Measurements from ENCODE around the gene RIMBP2.
"Not testable (repeated sequence)": the region's sequence is repeated elsewhere in the genome, so short reads cannot be mapped to it uniquely, and the experiment has no call there.

The RIMBP2 gene

GRCh38 chr12:130596241-130596640, 119.9 kb downstream of the RIMBP2 start:
- no peak for DNase-seq (ENCODE audit: low read depth)

- DNase-seq (ENCODE audit: low read depth) = no peak
These were observed 120.5 kb downstream of the RIMBP2 start for GRCh38 chr12:130595566-130595965.

DNA sequence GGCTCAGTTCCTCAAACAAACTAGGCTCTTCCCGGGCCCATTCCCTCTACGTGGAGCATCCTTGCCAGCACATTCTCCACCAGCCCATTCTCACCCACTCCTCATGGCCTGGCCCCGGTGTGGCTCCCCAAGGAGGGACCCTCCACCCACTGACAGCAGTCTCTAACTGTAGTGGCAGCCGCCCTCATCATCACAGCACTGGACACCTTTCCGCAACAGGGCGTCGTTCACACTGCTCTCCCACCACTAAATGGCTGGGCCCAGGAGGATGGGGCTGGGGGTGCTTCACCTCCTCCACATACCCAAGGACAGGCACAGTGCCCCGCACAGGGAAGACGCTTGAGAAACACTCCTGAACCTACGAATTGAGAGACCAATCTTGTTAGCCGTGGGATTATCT, 123.0 kb downstream of the RIMBP2 start:
- DNase-seq (ENCODE audit: low read depth) = no peak

DNA sequence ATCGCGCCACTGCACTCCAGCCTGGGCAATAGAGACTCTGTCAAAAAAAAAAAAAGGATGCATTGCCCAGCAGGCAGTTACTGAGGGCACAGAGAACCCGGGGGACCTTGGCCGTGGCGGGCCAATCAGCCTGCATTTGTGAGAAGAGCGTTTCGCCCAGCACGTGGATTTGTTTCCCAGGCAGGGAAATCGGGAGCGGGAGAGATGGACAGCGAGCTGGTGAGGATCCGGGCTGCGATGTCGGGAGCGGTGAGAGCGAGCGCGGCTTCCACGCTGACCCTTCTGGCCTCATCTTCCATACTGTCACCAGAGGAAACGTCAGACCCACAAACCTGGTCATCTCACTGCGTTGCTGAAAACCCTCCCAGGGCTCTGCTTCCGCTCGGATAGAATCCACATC, 123.5 kb downstream of the RIMBP2 start:
- DNase-seq (ENCODE audit: low read depth) = no peak

GRCh38 chr12:130591736-130592135, 124.4 kb downstream of the RIMBP2 start:
- no peak for DNase-seq (ENCODE audit: low read depth)

DNA sequence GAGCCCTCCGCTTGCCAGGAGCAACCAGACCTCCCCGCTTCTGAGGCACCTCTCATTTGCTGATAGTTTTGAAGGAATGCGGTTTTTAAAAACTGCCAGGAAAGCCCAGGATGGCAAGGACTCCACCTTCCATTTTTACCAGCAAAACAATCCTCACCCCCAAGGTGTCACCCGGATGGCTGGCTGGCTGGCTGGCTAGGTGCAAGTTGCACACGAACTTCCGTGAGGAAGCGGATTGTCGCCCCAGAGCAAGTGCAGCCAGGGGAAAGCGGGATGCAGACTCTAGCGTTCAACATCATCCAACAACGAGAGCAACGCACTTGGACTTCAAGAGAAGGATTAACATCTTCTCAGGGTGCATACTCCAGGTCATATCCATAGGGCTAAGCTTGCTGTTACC, 125.4 kb downstream of the RIMBP2 start:
- no peak for DNase-seq (ENCODE audit: low read depth)

DNA sequence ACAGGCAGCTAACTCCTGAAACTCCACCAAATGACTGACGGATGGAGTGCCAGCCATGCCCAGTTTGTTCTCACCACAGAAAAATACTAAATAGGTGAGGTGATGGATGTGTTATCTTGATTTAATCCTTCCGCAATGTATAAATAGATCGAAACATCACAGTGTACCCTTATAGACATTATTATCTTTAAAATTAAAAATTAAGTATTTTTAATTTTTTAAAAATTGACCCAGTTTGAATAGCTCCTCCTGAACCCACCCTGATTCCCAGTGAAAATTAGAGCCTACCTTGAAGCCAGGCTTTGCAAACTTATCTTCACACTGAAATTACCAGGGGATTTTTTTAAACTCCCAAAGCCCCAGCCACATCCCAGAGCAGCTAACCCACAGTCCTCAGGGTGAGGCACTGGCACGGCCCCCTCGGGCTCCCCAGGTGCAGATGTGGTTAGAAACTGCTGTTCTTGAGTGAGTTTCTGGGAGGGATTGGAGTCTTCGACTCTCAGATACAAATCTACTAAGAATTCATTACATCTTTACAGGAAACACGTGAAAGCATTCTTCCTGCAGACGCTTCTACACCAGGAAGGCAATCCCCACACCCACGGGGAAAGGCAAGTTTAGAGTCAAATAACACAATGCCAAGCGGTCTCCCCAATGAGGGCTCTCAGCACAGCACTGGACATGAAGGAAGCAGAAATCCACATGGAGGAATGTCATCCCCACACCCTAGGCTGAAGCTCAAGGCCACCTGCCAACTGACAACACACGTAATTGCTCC, 126.4 kb downstream of the RIMBP2 start:
- DNase-seq (ENCODE audit: low read depth) = no peak

DNA sequence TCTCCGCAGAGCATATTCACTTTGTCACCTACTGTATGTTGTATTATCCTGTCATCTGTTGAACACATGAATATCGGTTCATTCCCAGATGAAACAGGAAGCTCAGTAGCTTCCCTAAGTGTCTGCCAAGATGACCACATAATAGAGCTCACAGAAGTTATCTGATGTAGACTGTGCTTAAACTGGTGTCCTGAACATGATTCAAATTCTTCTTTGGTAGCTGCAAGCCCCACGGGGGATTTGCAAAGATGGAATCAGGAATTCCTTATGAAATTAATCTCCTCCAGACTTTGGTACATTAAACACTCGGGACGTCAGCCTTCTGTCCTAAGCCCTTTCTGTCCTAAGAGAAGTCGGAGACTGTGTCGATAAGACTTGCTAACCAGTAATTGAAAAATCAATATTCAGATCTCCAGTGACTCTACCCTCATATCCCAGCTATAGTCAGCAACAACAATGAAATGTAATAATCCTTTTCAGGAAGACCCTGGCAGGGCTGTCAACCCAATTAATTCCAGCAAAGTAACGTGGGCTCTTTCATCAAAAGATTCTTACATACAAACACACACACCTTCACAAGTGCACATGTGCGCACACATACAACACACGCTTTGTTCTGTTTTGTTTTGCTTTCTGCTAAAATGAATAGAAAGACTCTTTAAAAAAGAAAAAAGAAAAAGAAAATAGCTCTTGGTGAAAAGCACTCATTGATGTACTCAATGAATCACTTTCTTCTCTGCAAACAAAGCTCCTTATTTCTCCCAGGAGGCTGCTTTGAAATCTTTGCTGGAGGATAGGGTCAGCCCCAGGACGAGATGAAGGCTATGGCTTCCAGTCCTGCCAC, 127.2 kb downstream of the RIMBP2 start:
- no peak for DNase-seq (ENCODE audit: low read depth)

GRCh38 chr12:130587966-130588365, 128.1 kb downstream of the RIMBP2 start:
- no peak for DNase-seq (ENCODE audit: low read depth)

DNA sequence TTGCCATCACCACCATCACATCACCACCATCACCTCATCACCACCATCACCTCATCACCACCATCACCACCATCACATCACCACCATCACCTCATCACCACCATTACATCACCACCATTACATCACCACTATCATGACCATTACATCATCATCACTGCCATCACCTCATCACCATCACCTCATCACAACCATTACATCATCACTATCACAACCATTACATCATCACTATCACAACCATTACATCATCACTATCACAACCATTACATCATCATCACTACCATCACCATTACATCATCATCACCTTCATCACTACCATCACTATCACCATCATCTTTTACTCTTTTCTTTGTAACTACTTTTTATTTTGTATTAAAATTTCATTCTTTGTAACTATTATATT, 131.6 kb downstream of the RIMBP2 start:
- DNase-seq (ENCODE audit: low read depth) = not testable (repeated sequence)

DNA sequence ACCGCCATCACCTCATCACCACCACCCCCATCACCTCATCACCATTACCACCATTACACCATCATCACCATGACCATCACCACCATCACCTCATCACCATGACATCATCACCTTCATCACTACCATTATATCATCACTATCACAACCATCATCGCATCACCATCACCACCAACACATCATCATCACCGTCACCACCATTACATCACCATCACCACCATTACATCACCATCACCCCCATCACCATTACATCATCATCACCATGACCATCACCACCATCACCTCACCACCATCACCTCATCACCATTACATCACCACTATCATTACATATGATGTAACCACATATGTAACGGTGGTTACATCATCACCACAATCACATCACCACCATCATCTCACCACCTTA, 132.3 kb downstream of the RIMBP2 start:
- no peak for DNase-seq (ENCODE audit: low read depth)

- no peak for DNase-seq (ENCODE audit: low read depth)
These were observed 132.8 kb downstream of the RIMBP2 start for GRCh38 chr12:130583317-130583716.

GRCh38 chr12:130582286-130582685, 133.8 kb downstream of the RIMBP2 start:
- DNase-seq (ENCODE audit: low read depth) = no peak

DNA sequence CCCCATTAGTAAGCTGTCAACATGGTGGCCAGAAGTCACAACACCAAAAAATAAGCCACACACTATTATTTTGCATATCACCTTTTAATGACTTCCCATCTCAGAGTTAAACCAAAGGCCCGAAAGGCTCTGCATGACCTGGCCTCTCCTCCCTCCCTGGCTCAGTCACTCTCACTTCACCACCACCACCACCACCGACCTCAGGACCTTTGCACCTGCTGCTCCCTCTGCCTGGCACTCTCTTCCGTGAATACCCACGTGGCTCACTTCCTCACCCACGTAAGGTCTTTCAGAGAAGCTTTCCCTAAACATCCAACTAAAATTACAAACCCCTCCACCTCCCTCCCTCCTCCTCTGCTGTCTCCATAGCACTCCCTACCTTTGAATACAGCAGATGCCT, 134.3 kb downstream of the RIMBP2 start:
- DNase-seq (ENCODE audit: low read depth) = no peak

DNA sequence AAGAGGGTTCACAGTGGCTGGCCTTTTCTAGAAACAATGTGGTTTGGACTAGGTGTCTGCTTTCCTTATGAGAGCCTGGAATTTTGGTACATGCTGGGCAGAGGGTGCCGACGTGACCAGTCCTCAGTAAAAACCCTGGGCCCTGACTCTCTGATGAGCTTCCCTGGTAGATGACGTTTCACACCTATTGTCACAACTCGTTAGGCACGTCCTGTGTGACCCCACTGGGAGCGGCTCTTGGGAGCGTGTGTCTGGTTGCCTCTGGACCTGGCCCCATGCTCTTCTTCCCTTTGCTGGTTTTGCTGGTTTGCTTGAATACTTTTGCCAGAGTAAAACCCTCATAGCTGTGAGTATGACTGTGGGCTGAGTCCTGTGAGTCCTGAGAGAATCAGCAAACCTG, 136.9 kb downstream of the RIMBP2 start:
- no peak for DNase-seq (ENCODE audit: low read depth)

- no peak for DNase-seq (ENCODE audit: low read depth)
These were observed 138.7 kb downstream of the RIMBP2 start for GRCh38 chr12:130577351-130577750.

DNA sequence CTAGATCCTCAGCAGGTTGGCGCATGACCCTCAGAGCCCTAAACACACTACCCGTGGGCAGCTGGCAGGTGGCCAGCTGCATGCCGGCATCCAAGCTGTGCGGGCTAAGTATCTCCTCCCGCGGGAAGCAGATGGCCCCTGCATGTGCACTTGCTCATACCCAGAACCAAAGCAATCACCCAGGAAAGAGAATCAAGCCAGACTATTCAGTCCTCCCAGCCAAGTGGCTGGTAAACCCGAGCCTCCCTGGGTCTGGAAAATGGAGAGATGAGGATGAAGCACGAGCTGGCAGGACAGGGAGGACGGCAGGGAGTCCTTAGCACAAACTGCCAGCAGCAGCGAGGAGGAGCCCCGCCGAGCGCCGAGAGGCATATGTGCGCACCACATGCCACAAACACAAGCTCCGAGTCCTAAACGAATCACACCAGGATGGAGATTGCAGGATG, 139.7 kb downstream of the RIMBP2 start:
- no peak for DNase-seq (ENCODE audit: low read depth)

DNA sequence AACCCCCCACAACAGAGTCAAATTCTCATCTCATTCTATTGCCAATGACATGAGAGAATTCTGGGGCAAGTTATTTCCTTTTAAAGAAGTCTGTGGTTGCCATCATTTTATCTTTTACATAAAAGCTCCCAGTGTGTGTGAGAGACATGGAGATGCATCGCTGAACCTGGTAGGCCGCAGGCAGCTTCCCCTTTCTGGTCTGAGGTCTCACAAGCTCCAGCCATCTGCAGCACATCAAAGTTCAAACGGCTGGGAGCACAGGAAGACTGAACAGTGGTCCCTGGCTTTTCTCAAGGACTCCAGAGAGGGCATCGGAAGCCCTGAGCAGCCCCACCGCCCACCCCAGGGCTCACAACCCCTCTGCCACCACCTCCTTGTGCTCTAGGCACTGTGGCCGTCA, 141.7 kb downstream of the RIMBP2 start:
- no peak for DNase-seq (ENCODE audit: low read depth)

DNA sequence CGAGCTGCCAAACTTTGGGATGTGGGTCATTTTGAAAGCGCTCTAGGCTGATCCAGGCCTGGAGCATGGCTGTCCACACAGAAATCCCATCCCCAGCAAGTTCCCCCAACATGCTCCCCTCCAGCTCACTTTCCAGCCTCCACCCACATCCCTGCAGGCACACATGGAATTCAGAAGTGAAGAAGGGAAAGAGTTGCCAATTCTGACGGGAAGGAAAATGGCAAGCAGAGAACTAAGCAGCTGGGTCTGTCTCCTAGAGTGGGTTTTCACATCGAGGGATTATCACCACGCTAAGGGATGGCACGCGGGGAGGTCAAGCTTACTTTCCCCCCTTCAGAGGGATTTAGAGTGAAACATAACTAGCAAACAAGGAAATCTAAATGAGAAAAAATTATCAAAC, 142.3 kb downstream of the RIMBP2 start:
- no peak for DNase-seq (ENCODE audit: low read depth)

- no peak for DNase-seq (ENCODE audit: low read depth)
These were observed 142.9 kb downstream of the RIMBP2 start for GRCh38 chr12:130573235-130573634.

DNA sequence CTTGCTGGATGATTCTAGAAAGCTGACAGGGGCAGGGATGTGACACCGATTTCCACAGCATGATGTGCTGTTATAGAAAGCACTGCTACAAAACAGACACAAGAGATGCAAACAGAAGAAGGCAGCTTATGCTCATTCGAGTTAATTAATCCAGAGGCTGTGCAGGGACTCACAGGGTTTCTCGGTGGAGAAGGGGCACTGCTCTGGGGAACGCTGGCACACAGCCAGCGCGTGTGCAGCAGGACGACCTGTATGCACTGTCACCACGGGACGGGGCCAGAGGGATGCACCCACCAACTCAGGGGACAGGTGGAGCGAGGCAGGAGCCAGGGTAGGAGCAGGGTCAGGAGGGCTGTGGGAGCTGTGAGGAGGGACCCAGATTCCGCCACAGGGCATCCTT, 143.5 kb downstream of the RIMBP2 start:
- no peak for DNase-seq (ENCODE audit: low read depth)

DNA sequence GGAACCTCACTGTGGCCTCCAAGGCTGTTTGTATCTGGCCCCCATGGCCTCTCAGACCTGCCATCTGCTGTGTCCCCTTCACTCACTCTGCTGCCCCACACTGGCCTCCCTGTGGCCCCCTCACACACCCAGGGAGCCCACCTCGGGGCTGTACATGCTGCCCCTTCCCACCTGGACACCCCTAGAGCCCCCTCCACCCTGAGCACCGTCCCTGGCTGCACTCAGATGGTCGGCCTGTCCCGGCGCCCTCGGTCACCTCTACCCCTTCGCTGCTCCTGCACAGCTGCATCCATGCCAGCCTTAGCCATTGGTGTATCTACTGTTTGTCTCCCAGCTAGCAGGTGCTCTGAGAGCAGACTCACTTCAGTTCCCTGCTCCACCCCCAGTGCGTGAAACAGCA, 144.4 kb downstream of the RIMBP2 start:
- DNase-seq (ENCODE audit: low read depth) = no peak

- DNase-seq (ENCODE audit: low read depth) = no peak
These were observed 145.0 kb downstream of the RIMBP2 start for GRCh38 chr12:130571089-130571488.

Data from ELR (cell line).